Mesendoderm (in vitro differentiated cells): ENCODE results near the gene PEPD.

Source experiments
- DNase-seq: peaks from one replicate; pipeline ENCODE4 v3.0.0; 2013
- H2AK5ac ChIP-seq: 2 replicates; pipeline ENCODE4 v1.6.1; 2013; ENCODE audit warnings: low read length, inconsistent platforms
- H2BK120ac ChIP-seq: 2 replicates; pipeline ENCODE4 v1.6.1; 2013; ENCODE audit warnings: low read depth, mild to moderate bottlenecking, low read length, moderate library complexity, mixed read lengths
- H2BK15ac ChIP-seq: replicated peaks from 2 replicates; pipeline ENCODE4 v1.6.1; 2013; ENCODE audit warnings: low read depth, mild to moderate bottlenecking, moderate library complexity
- H2BK5ac ChIP-seq: 2 replicates; pipeline ENCODE4 v1.6.1; 2013; ENCODE audit warnings: low read length, inconsistent platforms
- H3K18ac ChIP-seq: 2 replicates; pipeline ENCODE4 v1.6.1; 2013; ENCODE audit warnings: mild to moderate bottlenecking, low read length, mixed read lengths
- H3K23ac ChIP-seq: one replicate; pipeline ENCODE4 v1.6.1; 2013; ENCODE audit warnings: low read length
- H3K27ac ChIP-seq: 2 replicates; pipeline ENCODE4 v1.5.1; 2013; ENCODE audit warnings: low read depth, mild to moderate bottlenecking, inconsistent platforms, low read length, moderate library complexity
- H3K27me3 ChIP-seq: 2 replicates; pipeline ENCODE4 v1.6.1; 2013; ENCODE audit warnings: low read length, control low read depth, mild to moderate bottlenecking, inconsistent platforms; ENCODE audit not compliant: insufficient read depth, poor library complexity
- H3K36me3 ChIP-seq: 2 replicates; pipeline ENCODE4 v1.6.1; 2013; ENCODE audit warnings: low read length, inconsistent platforms; ENCODE audit not compliant: control insufficient read depth, insufficient read depth
- H3K4ac ChIP-seq: one replicate; pipeline ENCODE4 v1.6.1; 2013; ENCODE audit warnings: low read depth, mild to moderate bottlenecking, low read length, moderate library complexity
- H3K4me1 ChIP-seq: 2 replicates; pipeline ENCODE4 v1.6.1; 2013; ENCODE audit warnings: low read depth, low read length, inconsistent platforms; ENCODE audit not compliant: control insufficient read depth
- H3K4me2 ChIP-seq: 2 replicates; pipeline ENCODE4 v1.6.1; 2013; ENCODE audit warnings: low read length
- H3K4me3 ChIP-seq: 2 replicates; pipeline ENCODE4 v1.5.1; 2013; ENCODE audit warnings: mild to moderate bottlenecking, low read length
- H3K56ac ChIP-seq: one replicate; pipeline ENCODE4 v1.6.1; 2013; ENCODE audit warnings: low read length
- H3K79me1 ChIP-seq: 2 replicates; pipeline ENCODE4 v1.6.1; 2013; ENCODE audit warnings: low read length, inconsistent platforms
- H3K79me2 ChIP-seq: 2 replicates; pipeline ENCODE4 v1.6.1; 2013; ENCODE audit warnings: mild to moderate bottlenecking, low read length; ENCODE audit not compliant: control insufficient read depth, insufficient read depth
- H3K9ac ChIP-seq: 2 replicates; pipeline ENCODE4 v1.6.1; 2013; ENCODE audit warnings: low read length, inconsistent platforms
- H4K5ac ChIP-seq: one replicate; pipeline ENCODE4 v1.6.1; 2013; ENCODE audit warnings: low read length
- H4K8ac ChIP-seq: one replicate; pipeline ENCODE4 v1.6.1; 2013; ENCODE audit warnings: low read depth, mild to moderate bottlenecking, control low read depth, low read length, moderate library complexity
- WGBS: extraction: QIAGEN DNeasy Blood & Tissue Kit; methylation state at CpG from one replicate; pipeline ENCODE4 v1.1.7; 2013; ENCODE audit warnings: low lambda C conversion rate, missing lambda C conversion rate; ENCODE audit not compliant: insufficient coverage; ENCODE audit errors: extremely low coverage; 5-methylcytosine and 5-hydroxymethylcytosine counted together

Gene PEPD

GRCh38 chr19:33499671-33500506, 21.7 kb downstream of the PEPD start:
- no peak overlapping the region for H4K8ac ChIP-seq
- no peak overlapping the region for H4K5ac ChIP-seq
- no peak overlapping the region for H3K9ac ChIP-seq
- H3K4ac ChIP-seq, result no peak overlapping the region
- no peak overlapping the region for H3K18ac ChIP-seq
- H3K27me3 ChIP-seq, result no peaks in the 10 kb centered on the region
- H3K36me3 ChIP-seq, result no peaks in the 10 kb centered on the region
- no peak overlapping the region for H2AK5ac ChIP-seq
- H2BK120ac ChIP-seq, result no peak overlapping the region
- no CpG with 5 or more reads among the region's 13 CpGs for WGBS
- H3K79me1 ChIP-seq, result no peaks in the 10 kb centered on the region
- no peak overlapping the region for H3K4me3 ChIP-seq
- H3K56ac ChIP-seq, result no peak overlapping the region
- no peak overlapping the region for H2BK5ac ChIP-seq
- H3K79me2 ChIP-seq, result no peaks in the 10 kb centered on the region
- H3K27ac ChIP-seq, result no peak overlapping the region
- H2BK15ac ChIP-seq, result no peak overlapping the region
- no peak for DNase-seq
- no peaks in the 10 kb centered on the region for H3K4me1 ChIP-seq
- no peak overlapping the region for H3K4me2 ChIP-seq
- H3K23ac ChIP-seq, result no peak overlapping the region

DNA sequence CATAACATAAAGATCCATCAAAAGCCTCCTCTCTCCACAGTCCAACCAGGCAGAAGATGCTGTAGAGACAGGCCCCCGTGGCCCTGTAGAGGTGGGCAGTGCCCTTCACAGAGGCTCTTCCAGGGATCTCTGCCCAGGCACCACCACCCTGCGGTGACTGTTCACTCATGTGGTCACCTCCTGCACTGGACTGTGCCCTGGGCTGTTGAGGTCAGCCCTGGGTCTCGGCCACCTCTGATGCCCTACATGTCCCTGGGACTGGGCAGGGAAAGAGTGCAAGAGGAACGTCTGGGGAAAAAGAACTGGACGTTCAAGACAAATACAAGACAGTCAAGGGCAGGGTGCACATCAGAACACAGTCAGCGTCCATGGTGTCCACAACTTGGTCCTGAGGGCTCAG, 22.3 kb downstream of the PEPD start:
- H2AK5ac ChIP-seq, result no peak overlapping the region
- H3K56ac ChIP-seq, result no peak overlapping the region
- no peak overlapping the region for H3K18ac ChIP-seq
- H3K79me2 ChIP-seq, result no peaks in the 10 kb centered on the region
- no peak overlapping the region for H2BK15ac ChIP-seq
- H2BK5ac ChIP-seq, result no peak overlapping the region
- H3K4ac ChIP-seq, result no peak overlapping the region
- no peaks in the 10 kb centered on the region for H3K4me1 ChIP-seq
- no peak overlapping the region for H2BK120ac ChIP-seq
- H3K4me3 ChIP-seq, result no peak overlapping the region
- WGBS, result no CpG with 5 or more reads among the region's 6 CpGs
- H3K27me3 ChIP-seq, result no peaks in the 10 kb centered on the region
- no peak overlapping the region for H4K8ac ChIP-seq
- DNase-seq, result no peak
- H3K36me3 ChIP-seq, result no peaks in the 10 kb centered on the region
- no peak overlapping the region for H3K4me2 ChIP-seq
- no peak overlapping the region for H3K9ac ChIP-seq
- H3K23ac ChIP-seq, result no peak overlapping the region
- H4K5ac ChIP-seq, result no peak overlapping the region
- no peak overlapping the region for H3K27ac ChIP-seq
- H3K79me1 ChIP-seq, result no peaks in the 10 kb centered on the region

- no peaks in the 10 kb centered on the region for H3K79me2 ChIP-seq
- H4K5ac ChIP-seq, result no peak overlapping the region
- H3K4ac ChIP-seq, result no peak overlapping the region
- no peaks in the 10 kb centered on the region for H3K36me3 ChIP-seq
- H4K8ac ChIP-seq, result no peak overlapping the region
- H2BK5ac ChIP-seq, result no peak overlapping the region
- no peak for DNase-seq
- no peaks in the 10 kb centered on the region for H3K4me1 ChIP-seq
- H3K18ac ChIP-seq, result no peak overlapping the region
- H3K27ac ChIP-seq, result no peak overlapping the region
- no peak overlapping the region for H3K4me3 ChIP-seq
- H3K23ac ChIP-seq, result no peak overlapping the region
- no peak overlapping the region for H2BK120ac ChIP-seq
- no peak overlapping the region for H3K9ac ChIP-seq
- H3K4me2 ChIP-seq, result no peak overlapping the region
- no peak overlapping the region for H2BK15ac ChIP-seq
- H3K56ac ChIP-seq, result no peak overlapping the region
- no peaks in the 10 kb centered on the region for H3K79me1 ChIP-seq
- no CpG with 5 or more reads among the region's 10 CpGs for WGBS
- no peaks in the 10 kb centered on the region for H3K27me3 ChIP-seq
- no peak overlapping the region for H2AK5ac ChIP-seq
These were observed 23.1 kb downstream of the PEPD start for GRCh38 chr19:33498391-33499000.

GRCh38 chr19:33497778-33498175, 23.8 kb downstream of the PEPD start:
- H2BK5ac ChIP-seq, result no peak overlapping the region
- no peaks in the 10 kb centered on the region for H3K27me3 ChIP-seq
- no peak overlapping the region for H3K4me2 ChIP-seq
- no peaks in the 10 kb centered on the region for H3K36me3 ChIP-seq
- no peak overlapping the region for H2BK15ac ChIP-seq
- no peak overlapping the region for H4K5ac ChIP-seq
- no peak overlapping the region for H3K4me3 ChIP-seq
- WGBS, result no CpG with 5 or more reads among the region's 12 CpGs
- no peak overlapping the region for H3K56ac ChIP-seq
- no peak overlapping the region for H3K23ac ChIP-seq
- no peak for DNase-seq
- no peak overlapping the region for H2AK5ac ChIP-seq
- no peak overlapping the region for H2BK120ac ChIP-seq
- H3K9ac ChIP-seq, result no peak overlapping the region
- H3K4me1 ChIP-seq, result no peaks in the 10 kb centered on the region
- H3K27ac ChIP-seq, result no peak overlapping the region
- H4K8ac ChIP-seq, result no peak overlapping the region
- H3K18ac ChIP-seq, result no peak overlapping the region
- H3K4ac ChIP-seq, result no peak overlapping the region
- H3K79me1 ChIP-seq, result no peaks in the 10 kb centered on the region
- H3K79me2 ChIP-seq, result no peaks in the 10 kb centered on the region

DNA sequence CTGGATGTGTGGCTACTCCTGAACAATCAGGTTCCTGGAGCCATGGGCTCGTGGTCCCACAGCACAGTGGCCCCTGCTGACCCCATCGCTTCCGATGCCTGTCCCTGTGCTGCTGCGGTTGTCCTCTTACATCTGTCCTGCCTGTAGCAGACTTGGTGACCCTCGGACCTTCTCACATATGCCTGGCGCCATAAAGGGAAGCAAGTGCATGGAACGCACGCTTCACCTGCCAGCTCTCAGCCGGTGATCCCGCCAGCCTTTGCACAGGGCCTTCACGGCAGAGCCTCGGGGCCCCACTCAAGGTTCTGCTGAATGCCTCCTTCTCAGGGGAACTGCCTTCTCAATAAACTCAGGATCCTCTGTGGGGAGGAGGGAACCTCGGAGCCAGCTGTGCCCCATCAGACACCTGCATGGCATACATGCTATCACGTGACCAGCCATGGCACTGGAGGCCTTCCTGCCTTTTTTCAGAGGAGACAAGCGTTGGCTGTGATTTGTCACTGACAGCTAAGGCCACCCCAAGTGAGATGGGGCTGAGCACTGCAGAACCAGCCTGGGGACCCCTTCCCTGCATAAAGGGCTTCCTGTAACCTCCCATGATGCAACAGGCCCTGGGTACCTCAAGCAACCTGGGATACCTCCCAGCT, 24.3 kb downstream of the PEPD start:
- H3K79me2 ChIP-seq, result no peaks in the 10 kb centered on the region
- no peak overlapping the region for H3K4ac ChIP-seq
- no peaks in the 10 kb centered on the region for H3K4me1 ChIP-seq
- H2AK5ac ChIP-seq, result no peak overlapping the region
- no peak overlapping the region for H4K8ac ChIP-seq
- H3K79me1 ChIP-seq, result no peaks in the 10 kb centered on the region
- no CpG with 5 or more reads among the region's 15 CpGs for WGBS
- H3K4me2 ChIP-seq, result no peak overlapping the region
- no peak overlapping the region for H4K5ac ChIP-seq
- H3K4me3 ChIP-seq, result no peak overlapping the region
- no peak overlapping the region for H3K9ac ChIP-seq
- DNase-seq, result no peak
- H2BK5ac ChIP-seq, result no peak overlapping the region
- no peak overlapping the region for H2BK120ac ChIP-seq
- H3K36me3 ChIP-seq, result no peaks in the 10 kb centered on the region
- H3K56ac ChIP-seq, result no peak overlapping the region
- H3K23ac ChIP-seq, result no peak overlapping the region
- H3K18ac ChIP-seq, result no peak overlapping the region
- H2BK15ac ChIP-seq, result no peak overlapping the region
- H3K27me3 ChIP-seq, result no peaks in the 10 kb centered on the region
- no peak overlapping the region for H3K27ac ChIP-seq
